C4-2B (cell line): ENCODE measurements around the gene ARHGAP42.

Experiments
- ZFX ChIP-seq: fragments of 450-650 bp; IDR thresholded peaks from 2 replicates; pipeline ENCODE4 v1.6.1; 2017
- TF ChIP-seq, protein P1 (sequence below): fragments of 450-650 bp; conservative IDR thresholded peaks from 2 replicates; pipeline ENCODE4 v1.5.1; 2017; ENCODE audit warnings: mild to moderate bottlenecking

DNA sequence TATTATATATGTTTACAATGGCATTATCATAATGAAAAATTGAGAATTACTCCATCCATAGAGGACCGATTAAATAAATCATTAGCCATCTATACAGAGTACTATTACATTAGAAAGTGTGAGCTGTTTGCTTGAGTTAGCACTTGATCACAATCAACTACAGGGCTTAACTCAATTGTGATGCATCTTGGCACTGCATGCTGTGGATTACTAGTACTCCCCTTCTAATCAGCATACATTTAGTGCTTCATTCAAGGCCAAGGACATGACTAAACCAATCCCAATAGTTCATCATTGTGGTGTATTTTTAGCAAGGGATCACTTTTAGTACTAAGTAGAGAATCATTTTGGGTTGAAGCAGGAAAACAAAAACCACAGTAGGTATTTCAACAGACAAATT lies 23.5 kb upstream of the ARHGAP42 start:
- TF ChIP-seq, protein P1, sequence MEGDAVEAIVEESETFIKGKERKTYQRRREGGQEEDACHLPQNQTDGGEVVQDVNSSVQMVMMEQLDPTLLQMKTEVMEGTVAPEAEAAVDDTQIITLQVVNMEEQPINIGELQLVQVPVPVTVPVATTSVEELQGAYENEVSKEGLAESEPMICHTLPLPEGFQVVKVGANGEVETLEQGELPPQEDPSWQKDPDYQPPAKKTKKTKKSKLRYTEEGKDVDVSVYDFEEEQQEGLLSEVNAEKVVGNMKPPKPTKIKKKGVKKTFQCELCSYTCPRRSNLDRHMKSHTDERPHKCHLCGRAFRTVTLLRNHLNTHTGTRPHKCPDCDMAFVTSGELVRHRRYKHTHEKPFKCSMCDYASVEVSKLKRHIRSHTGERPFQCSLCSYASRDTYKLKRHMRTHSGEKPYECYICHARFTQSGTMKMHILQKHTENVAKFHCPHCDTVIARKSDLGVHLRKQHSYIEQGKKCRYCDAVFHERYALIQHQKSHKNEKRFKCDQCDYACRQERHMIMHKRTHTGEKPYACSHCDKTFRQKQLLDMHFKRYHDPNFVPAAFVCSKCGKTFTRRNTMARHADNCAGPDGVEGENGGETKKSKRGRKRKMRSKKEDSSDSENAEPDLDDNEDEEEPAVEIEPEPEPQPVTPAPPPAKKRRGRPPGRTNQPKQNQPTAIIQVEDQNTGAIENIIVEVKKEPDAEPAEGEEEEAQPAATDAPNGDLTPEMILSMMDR, result no peak
- no peak for TF ChIP-seq ZFX
